ENCODE data around the gene ERGIC2.

DNA sequence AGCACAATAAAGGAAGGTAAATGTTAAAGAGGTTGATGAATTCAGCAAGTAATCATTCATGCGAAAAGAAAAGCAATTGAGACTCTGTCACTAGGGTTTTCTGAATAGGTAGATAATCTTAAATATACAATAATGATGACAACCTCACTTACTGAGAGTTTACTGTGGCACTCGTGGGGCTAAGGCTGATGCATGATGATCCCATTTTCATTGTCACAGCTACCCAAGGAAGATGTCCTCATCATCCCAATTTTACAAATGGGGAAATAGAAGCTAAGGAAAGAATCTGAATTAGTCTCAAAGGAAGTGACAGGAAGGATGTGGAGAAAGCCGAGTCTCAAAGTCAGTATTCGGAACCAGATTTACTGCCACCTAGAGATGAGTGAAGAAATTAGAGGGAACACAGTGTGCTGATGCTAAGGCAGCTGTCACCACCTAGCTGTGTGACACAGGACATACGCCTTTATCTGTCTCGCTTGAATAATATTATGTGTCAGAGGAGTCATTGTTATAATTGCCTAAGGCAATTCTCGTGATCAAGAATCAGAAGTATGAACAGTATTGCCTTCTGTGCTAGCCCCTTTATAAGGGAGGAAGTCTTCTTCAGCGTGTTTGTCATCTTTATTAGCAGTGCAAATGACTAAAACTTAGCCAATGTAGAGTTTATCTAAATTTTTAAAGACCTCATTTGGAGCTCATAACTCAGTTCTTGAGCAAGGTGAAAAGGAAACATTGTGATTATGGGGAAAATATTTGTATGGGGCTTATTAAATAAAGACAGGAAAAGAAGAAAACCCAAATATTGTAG lies 63.2 kb downstream of the ERGIC2 start:
- TF ChIP-seq EZH2 (IDR thresholded peaks at IDR 0.05) (no peak), EZH2phosphoT487 (IDR thresholded peaks at IDR 0.05) (no peak)

Measured in neural progenitor cell (in vitro differentiated cells).